ENCODE data around the gene WWOX. TPM values are rescaled to one million over a fixed set of nuclear protein-coding genes. Genes with fewer than 3 reads are reported as not detected.

The WWOX gene
- total RNA-seq, 2 donors from 2014 or later = 23.0 to 31.7 TPM

DNA sequence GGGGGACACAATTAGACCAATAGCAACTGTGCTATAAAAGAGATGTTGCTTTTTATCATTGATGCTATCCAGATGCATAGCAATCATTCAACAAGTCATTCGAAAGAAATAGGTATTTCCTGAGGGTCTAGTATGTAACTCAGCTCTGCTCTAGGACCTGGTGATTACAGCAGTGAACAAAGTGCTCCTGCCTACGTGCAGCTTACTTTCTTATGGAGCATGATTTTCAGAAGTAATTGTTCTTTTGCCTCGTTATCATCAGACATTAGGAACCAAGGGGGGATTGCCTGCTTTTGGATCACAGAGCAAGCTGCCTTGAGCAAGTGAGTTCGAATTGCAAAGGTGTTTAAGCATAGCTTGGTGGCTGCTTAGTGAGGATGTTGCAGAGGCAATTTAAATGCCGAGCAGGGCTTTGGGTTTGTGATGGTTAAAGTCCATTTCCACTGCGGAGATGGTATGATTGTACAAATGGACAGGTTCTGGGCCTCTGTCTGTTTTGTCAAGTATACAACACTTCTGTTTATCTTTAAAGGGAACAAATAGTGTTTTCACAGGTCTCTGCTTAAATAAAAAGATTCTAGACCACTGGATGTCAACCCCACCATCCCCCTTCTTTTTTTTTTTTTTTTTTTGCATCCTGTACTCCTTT is 41.5 kb downstream of the WWOX start:
- no peak for DNase-seq (ENCODE audit: low spot score)
- H3K4me1 Mint-ChIP-seq (ENCODE audit: low read depth in 2 of 2) = peaks cover 12 to 22% of the 10 kb centered on the region in 2 donors
- H3K9me3 Mint-ChIP-seq = no peaks in the 10 kb centered on the region
- no peaks in the 10 kb centered on the region for H3K36me3 Mint-ChIP-seq
- no peak overlapping the region for H3K27ac Mint-ChIP-seq
- no peak for ATAC-seq
- no peak overlapping the region for H3K4me3 Mint-ChIP-seq
- no peaks in the 10 kb centered on the region for H3K27me3 Mint-ChIP-seq

DNA sequence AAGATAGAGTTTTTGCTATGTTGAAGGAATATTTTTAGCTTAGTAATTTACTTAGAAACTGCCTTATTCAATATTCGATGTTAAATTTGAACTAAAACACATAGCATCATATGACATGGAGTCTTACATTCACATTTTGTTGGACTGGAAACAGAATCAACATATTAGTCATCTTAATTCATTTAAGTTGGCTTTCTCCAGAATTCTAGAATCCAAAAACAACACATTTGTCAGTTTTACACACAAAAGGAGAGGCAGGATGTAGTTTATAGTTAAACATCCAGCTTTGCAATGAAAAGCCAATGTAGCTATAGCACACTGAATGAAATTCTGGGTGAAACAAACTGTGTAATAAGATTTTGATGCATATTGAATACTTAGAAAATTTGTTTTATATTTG is 43.3 kb downstream of the WWOX start:
- Mint-ChIP-seq H3K4me1 (ENCODE audit: low read depth in 2 of 2) (peaks cover 5 to 9% of the 10 kb centered on the region in 2 donors), H3K27ac (no peak overlapping the region), H3K4me3 (no peak overlapping the region), H3K36me3 (no peaks in the 10 kb centered on the region), H3K27me3 (no peaks in the 10 kb centered on the region), H3K9me3 (no peaks in the 10 kb centered on the region)
- no peak for DNase-seq (ENCODE audit: low spot score)
- ATAC-seq = no peak

DNA sequence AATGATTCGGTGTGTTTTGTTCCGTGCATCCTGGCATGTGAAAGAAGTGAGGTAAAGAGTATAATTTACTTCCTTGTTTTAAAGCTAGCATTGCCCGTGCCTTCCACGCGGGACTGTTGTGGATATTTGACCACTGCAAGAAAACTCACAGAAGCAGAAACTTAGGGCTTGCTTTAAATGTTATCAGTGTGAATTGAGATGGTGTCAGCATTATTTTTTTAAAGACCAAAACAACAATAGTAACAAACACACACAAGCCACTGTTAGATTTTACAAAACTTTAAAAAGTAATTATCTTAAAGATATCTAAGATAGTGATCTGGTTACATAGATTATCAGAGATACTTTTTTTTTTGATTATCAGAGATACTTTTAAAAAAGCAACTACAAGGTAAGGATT is 47.4 kb downstream of the WWOX start:
- no peak for ATAC-seq
- Mint-ChIP-seq H3K36me3 (no peaks in the 10 kb centered on the region), H3K4me1 (ENCODE audit: low read depth in 2 of 2) (peaks cover 2 to 6% of the 10 kb centered on the region in 2 donors), H3K27ac (no peak overlapping the region), H3K9me3 (no peaks in the 10 kb centered on the region), H3K4me3 (no peak overlapping the region), H3K27me3 (no peaks in the 10 kb centered on the region)
- DNase-seq (ENCODE audit: low spot score) = no peak

DNA sequence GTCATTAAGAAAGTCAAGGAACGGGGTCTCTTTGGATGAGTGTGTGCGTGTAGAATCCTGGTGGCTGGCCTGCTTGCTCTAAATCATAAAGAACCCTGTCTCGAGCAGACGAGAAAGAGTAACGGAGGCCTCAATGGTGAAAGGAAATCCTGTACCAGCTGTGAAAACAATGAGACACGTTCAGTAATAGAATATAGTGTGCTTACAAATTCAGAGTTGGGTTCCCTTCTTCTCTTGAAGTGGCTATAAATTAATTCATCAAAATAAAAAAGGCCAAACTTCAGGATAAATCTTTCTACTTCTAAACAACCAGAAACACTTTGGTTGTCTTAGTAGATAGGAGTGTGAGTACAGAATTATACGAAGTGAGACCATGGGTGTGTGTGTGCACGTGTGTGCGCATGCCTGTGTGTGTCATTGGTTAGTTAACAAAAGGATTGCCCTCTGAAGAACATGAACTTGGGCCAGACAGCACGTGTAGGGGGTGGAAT is 48.5 kb downstream of the WWOX start:
- Mint-ChIP-seq H3K27me3 (no peaks in the 10 kb centered on the region), H3K4me3 (no peak overlapping the region), H3K36me3 (no peaks in the 10 kb centered on the region), H3K4me1 (ENCODE audit: low read depth in 2 of 2) (peaks cover 2 to 6% of the 10 kb centered on the region in 2 donors), H3K9me3 (no peaks in the 10 kb centered on the region), H3K27ac (no peak overlapping the region)
- DNase-seq (ENCODE audit: low spot score) (no peak), ATAC-seq (no peak)

DNA sequence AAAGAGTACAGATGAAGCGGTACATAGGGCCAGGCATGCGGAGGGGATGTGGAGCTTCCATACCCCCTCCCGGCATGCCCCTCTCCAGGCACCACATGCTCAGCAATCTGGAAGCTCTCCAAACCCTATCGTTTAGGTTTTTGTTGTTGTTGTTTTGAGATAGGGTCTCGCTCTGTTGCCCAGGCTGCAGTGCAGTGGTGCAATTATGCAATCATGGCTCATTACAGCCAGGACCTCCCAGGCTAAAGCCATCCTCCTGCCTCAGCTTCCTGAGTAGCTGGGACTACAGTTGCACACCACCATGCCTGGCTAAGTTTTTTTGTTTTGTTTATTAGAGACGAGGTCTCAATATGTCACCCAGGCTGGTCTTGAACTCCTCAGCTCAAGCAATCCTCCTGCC is 50.8 kb downstream of the WWOX start:
- peaks cover 11 to 16% of the 10 kb centered on the region in 2 donors for H3K4me1 Mint-ChIP-seq (ENCODE audit: low read depth in 2 of 2)
- no peak overlapping the region for H3K4me3 Mint-ChIP-seq
- H3K36me3 Mint-ChIP-seq = no peaks in the 10 kb centered on the region
- ATAC-seq (no peak), DNase-seq (ENCODE audit: low spot score) (no peak)
- H3K9me3 Mint-ChIP-seq = no peaks in the 10 kb centered on the region
- H3K27me3 Mint-ChIP-seq = no peaks in the 10 kb centered on the region
- no peak overlapping the region for H3K27ac Mint-ChIP-seq

DNA sequence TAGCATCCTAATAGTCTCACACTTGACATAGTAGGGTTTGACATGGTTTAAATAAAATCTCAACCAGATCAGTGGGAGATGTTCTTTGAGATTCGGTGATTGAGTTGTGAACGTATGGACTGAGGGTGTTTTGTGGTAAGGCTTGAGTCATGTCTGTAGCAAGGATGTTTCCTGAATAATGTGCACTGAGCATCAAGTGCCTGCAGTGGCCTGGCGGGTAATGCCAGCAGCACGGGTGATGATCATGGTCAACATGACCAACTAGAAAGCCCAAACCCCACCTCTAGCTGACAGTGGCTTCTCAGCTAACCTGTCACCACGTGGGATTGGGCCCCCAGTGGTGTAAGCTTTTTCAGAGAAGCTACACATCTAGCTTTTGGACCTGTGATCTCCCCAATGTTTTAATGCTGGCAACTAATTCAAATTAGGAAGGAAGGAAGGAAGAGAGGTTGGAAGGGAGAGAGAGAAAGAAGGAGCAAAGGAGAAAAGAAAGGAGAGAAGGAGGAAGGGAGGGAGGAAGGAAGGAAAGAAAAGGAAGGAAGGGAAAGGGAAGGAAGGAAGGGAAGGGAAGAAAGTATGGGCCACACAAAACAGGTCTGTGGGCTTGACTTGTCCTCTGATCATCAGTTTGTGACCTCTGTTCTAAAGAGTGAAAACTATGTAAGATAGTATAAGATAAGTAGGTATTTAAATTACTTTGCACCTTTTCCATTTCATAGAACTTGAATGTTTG is 55.4 kb downstream of the WWOX start:
- ATAC-seq (peak; percentile 70 to 83), DNase-seq (ENCODE audit: low spot score) (no peak)
- H3K27me3 Mint-ChIP-seq = no peaks in the 10 kb centered on the region
- H3K36me3 Mint-ChIP-seq = no peaks in the 10 kb centered on the region
- peak overlapping the region in 1 of 2 donors; percentile 56 for H3K27ac Mint-ChIP-seq
- no peaks in the 10 kb centered on the region for H3K9me3 Mint-ChIP-seq
- H3K4me3 Mint-ChIP-seq = no peak overlapping the region
- H3K4me1 Mint-ChIP-seq (ENCODE audit: low read depth in 2 of 2) = peaks cover 20 to 27% of the 10 kb centered on the region in 2 donors

DNA sequence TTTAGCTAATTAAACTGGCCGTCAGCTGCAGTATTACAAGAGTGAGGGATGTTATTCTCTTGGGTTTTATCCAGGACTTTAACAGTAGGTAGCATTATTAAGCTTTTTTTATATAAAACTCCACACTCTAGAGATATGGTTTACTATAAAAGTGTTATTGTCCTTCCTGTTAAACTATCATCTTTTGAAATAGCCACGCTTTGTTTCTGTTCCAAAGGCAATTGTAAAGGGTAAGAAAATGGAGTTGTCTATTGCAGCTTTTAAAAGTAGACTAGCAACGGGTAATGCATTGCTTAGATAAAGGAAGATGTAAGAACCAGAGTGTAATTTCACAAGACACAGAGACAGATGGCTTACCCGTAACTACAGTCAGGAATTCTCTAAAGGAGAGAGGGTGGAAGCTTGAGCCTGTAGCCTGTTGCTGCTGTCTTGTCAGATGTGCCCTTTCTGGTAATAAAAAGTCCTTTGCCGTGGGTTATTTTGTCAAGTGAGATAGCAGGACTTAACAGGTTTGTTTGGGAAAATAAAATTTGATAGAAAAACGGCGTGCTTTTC is 56.4 kb downstream of the WWOX start:
- H3K36me3 Mint-ChIP-seq = no peaks in the 10 kb centered on the region
- DNase-seq (ENCODE audit: low spot score) (no peak), ATAC-seq (no peak)
- H3K4me1 Mint-ChIP-seq (ENCODE audit: low read depth in 2 of 2) = peaks cover 22 to 29% of the 10 kb centered on the region in 2 donors
- H3K27ac Mint-ChIP-seq = no peak overlapping the region
- no peak overlapping the region for H3K4me3 Mint-ChIP-seq
- H3K27me3 Mint-ChIP-seq = no peaks in the 10 kb centered on the region
- H3K9me3 Mint-ChIP-seq = no peaks in the 10 kb centered on the region

DNA sequence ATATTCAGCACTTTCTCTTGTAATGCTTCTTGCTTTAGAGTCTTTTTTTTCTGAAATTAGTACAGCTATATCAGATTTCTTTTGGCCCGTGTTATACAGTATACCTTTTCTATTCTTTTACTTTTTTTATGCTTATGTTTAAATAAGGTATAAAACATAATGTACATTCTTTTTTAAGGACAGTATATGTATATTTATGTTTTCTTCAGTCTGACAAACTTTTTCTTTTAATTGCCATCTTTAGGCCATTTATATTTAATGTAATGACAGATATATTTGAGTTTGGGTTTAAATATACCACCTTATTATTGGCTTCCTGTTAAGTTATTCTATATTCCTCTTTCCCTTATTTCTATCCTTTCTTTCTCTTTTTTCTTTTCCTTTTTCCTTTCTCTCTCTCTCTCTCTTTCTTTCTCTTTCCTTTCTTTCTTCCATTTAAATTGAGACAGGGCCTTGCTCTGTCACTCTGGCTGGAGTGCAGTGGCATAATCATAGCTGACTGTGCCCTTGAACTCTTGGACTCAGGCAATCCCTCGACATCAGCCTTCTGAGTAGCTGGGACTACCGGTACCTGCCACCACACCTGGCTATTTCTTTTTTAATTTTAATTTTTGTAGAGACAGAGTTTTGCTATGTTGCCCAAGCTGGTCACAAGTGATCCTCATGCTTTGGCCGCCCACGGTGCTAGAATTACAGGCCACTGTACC is 61.7 kb downstream of the WWOX start:
- H3K36me3 Mint-ChIP-seq = peaks cover 6% of the 10 kb centered on the region
- H3K27ac Mint-ChIP-seq = no peak overlapping the region
- peaks cover 4% of the 10 kb centered on the region for H3K9me3 Mint-ChIP-seq
- H3K4me1 Mint-ChIP-seq (ENCODE audit: low read depth in 2 of 2) = peaks cover 14 to 16% of the 10 kb centered on the region in 2 donors
- ATAC-seq (no peak), DNase-seq (ENCODE audit: low spot score) (no peak)
- no peaks in the 10 kb centered on the region for H3K27me3 Mint-ChIP-seq
- H3K4me3 Mint-ChIP-seq = no peak overlapping the region

DNA sequence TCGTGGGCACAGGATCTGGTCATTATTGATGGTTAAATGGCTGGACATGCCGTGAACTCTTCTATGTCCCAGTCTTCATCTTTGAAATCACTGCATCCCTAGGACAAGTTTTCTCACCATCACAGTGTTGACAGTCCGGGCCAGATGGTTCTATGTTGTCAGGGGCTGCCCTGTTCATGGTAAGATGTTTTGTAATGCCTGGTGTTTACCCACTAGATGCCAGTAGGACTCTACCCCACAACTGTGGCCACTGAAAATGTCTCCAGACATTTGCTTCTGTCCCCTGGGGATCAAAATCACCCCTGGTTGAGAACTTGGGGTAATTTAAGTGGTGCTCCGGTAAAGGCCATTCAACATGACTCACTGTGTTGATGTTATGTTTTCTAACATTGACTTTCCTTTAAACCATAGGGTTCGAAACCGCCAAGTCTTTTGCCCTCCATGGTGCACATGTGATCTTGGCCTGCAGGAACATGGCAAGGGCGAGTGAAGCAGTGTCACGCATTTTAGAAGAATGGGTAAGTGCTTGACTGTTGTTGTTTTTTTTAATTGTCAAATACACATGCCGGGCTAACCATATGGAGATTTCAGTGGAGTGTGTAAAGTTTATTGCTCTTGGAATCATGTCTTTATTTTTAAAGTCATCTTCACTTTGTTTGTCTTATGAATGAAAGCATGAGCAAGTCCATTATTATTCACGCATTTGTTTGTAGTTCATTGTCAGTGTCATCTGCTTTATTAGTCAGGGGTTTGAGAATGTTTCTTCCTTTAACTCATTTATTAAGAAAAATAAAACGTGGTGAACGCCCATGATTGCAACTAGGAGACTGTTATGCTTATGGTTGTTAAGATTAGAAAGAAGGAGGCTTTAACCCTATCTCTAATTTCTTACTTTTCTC is 64.6 kb downstream of the WWOX start:
- no peak for DNase-seq (ENCODE audit: low spot score)
- H3K4me3 Mint-ChIP-seq = no peak overlapping the region
- H3K4me1 Mint-ChIP-seq (ENCODE audit: low read depth in 2 of 2) = peaks cover 11 to 13% of the 10 kb centered on the region in 2 donors
- ATAC-seq = no peak
- H3K27ac Mint-ChIP-seq = no peak overlapping the region
- H3K36me3 Mint-ChIP-seq = peaks cover 6% of the 10 kb centered on the region
- no peaks in the 10 kb centered on the region for H3K27me3 Mint-ChIP-seq
- peaks cover 4% of the 10 kb centered on the region for H3K9me3 Mint-ChIP-seq

DNA sequence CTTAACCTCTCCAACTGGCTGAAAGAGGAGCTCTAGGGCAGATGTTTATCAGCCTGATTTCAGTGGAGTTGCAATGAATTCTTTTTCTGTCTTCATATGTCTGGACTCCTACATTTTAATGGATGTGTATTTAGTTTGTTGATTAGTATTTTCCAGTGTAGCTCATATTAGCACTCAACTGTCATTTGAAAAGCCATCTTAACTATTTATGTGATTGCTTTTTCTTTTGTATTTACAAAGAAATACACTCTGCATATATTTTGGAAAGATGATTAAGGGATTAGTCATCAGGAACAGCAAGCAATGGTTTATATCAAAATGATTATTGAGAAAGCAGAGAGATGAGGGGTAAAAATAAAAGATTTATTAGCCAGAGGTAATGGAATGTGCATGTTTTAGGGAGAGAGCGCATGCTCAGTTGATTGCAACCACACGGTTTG is 71.1 kb downstream of the WWOX start:
- no peak overlapping the region for H3K27ac Mint-ChIP-seq

DNA sequence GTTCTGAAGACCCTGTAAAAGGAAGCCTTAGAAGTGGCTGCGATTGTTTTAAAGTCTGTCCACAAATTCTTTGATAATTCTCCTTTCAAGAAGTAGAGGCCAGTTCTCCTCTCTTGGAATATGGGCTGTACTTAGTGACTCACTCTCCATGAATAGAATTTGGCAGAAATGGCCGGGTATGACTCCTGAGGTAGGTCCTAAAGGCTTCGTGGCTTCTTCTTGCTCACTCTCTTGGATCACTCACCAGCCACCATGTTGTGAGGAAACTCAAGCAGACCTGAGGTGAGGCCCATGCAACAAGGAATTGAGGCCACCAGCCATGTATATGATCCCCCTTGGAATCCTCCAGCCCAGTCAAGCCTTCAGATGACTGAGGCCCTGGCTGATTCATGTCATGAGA is 75.8 kb downstream of the WWOX start:
- H3K4me1 Mint-ChIP-seq (ENCODE audit: low read depth in 2 of 2) = peaks cover 9 to 13% of the 10 kb centered on the region in 2 donors
- no peaks in the 10 kb centered on the region for H3K36me3 Mint-ChIP-seq

More for the DNA sequence above, 71.1 kb downstream of the WWOX start:
- Mint-ChIP-seq H3K9me3 (no peaks in the 10 kb centered on the region), H3K4me3 (no peak overlapping the region), H3K27me3 (no peaks in the 10 kb centered on the region), H3K4me1 (ENCODE audit: low read depth in 2 of 2) (no peaks in the 10 kb centered on the region), H3K36me3 (no peaks in the 10 kb centered on the region)
- ATAC-seq = no peak
- no peak for DNase-seq (ENCODE audit: low spot score)

DNA sequence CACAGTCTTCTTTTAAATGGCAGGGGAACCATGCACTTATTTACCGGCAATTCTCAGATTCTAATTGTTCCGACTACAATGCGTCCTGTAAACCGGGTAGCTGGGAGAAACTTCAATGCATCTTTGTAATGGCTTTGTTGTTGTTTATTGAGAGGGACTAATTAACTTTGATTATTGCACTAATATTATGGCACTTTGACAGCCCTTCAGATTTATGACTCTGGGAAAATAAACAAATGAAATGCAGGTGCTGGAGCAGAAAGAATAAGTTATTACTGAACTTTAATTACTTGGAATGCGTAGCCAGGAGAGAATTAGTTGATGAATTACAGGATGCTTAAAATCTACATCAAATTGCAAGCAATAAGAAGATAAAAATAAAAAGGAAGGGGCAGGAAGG is 77.0 kb downstream of the WWOX start:
- H3K4me1 Mint-ChIP-seq (ENCODE audit: low read depth in 2 of 2) = peaks cover 9 to 13% of the 10 kb centered on the region in 2 donors
- H3K9me3 Mint-ChIP-seq = no peaks in the 10 kb centered on the region
- DNase-seq (ENCODE audit: low spot score) (no peak), ATAC-seq (no peak)
- no peaks in the 10 kb centered on the region for H3K36me3 Mint-ChIP-seq
- H3K27me3 Mint-ChIP-seq = no peaks in the 10 kb centered on the region
- H3K27ac Mint-ChIP-seq = no peak overlapping the region
- no peak overlapping the region for H3K4me3 Mint-ChIP-seq

More for the DNA sequence above, 75.8 kb downstream of the WWOX start:
- DNase-seq (ENCODE audit: low spot score) = no peak
- no peaks in the 10 kb centered on the region for H3K9me3 Mint-ChIP-seq
- no peak overlapping the region for H3K4me3 Mint-ChIP-seq
- no peak overlapping the region for H3K27ac Mint-ChIP-seq
- no peak for ATAC-seq
- no peaks in the 10 kb centered on the region for H3K27me3 Mint-ChIP-seq

DNA sequence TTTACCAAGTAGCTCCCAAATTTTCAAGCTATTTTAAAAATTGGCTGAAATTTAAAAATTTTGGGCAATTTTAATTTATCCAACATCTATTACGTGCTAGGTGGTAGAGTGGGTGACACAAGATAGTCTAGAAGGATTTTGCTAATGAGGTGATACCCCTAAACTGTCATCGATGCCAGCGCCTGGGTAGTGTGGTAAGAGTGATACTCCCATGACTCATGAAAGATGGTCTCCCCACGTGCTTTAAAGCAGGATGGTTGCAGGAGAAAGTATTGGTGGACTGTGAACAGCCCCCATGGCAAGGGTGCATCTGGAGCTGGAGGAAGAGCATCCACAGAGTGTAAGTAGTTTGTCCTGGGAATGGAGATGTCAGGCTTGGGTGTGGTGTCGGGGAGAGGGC is 77.8 kb downstream of the WWOX start:
- peaks cover 9 to 13% of the 10 kb centered on the region in 2 donors for H3K4me1 Mint-ChIP-seq (ENCODE audit: low read depth in 2 of 2)
- no peak overlapping the region for H3K4me3 Mint-ChIP-seq
- H3K9me3 Mint-ChIP-seq = no peaks in the 10 kb centered on the region
- H3K27ac Mint-ChIP-seq = no peak overlapping the region
- H3K36me3 Mint-ChIP-seq = no peaks in the 10 kb centered on the region
- ATAC-seq = peak in 1 of 2 donors; percentile 20
- no peak for DNase-seq (ENCODE audit: low spot score)
- H3K27me3 Mint-ChIP-seq = no peaks in the 10 kb centered on the region
